HG03457 (cell line): ENCODE results near the gene AXIN2.
A peak's percentile ranks its signal among the peaks of the same experiment; 100 is the strongest.

Experiments used
- ATAC-seq: cut with Tn5 transposase; IDR thresholded peaks from one replicate; pipeline ENCODE4 v1.9.1; 2021; ENCODE audit warnings: moderate number of reproducible peaks; ENCODE audit not compliant: unreplicated experiment

The AXIN2 gene

DNA sequence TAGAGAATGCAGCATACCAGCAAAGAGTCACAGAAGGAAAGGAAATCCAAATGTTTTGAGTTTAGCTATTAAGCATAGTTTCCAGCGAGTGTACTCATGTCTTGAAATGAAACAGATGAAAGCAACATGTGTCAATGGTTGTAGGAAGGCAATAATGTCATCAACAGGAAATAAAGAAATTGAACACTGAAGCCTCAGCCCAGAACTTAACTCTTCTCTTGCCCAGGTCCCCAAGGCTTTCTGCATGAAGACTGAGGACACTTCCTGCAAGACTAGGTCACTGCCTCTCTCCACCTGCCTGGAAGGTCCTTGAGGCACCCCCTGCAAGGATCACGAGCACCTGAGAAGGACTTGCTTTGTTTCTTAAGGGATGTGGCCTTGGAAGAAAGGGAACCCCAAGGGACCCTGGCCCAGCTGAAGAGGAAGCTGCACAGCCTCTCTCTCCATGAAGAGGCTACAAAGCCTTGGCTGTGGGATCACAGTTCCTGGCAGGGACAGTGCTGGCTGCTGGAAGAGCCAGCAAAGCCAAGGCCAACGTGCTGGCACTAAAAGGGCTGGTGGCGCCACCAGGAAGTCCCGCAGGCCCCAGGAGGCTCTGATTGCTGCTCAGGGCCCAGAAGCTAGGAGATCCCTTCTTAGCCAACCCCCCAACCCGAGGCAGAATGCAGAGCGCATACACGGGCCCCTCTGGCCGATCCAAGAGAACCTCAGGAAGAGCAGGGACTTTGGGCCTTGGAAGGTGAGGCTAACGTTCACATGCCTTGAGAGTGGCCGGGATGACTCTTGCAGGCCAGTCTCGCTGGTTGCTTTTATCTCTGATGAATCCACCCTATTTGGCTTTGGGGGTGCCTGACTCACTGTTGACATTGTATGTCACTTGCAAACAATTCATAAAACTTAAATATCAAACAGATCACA is 23.4 kb upstream of the AXIN2 start:
- ATAC-seq: no peak

DNA sequence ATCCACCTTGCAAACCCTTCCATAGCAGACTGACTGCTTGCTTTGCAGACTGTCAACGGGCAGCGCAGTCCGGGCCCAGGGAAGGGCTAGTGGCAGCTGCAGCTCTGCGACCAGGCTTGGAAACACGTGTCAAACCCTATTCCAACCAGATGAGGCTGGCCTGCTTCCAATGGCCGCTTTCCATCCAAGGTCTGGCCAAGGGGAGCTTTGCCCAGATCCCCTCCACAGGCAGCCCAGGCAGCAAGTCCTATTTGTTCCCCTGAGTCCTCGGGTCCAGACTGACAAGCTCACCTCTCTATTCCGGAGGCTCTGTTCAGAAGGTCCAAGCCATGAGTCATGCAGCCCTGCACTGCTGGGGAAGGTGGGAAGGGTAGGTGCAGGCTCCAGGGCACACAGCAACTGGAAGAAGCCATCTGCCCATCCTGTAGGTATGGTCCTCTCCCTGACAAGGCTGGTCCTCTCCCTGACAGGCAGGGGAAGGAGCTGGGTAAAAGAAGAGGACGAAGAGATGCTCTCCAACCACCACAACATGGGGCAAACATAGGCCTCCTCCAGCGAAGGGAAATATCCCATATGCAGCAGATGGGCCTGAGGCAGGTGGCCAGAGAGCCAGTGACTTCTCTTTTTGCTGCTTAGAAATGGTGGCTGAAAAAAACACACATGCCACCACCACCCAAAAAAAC is 22.6 kb upstream of the AXIN2 start:
- no peak for ATAC-seq

DNA sequence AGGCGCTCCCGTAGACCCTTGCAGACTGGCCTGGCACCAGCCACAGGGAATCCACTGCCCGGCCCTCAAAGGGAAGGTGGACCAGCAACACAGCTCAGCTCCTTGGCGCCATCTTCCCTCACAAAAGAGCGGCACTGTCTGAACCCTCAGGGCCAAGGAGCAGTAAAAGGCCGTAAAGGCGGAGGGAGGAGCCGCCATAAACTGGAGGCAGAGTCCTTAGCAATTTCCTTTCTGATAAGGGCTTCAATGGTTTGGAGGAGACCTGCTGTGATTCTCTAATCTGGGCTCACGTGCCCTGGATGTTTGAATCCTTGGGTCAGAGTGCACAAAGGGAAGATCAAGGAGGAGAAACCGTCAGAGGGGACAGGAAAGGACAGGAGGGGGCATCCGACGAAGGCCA is 15.5 kb upstream of the AXIN2 start:
- ATAC-seq: no peak

GRCh38 chr17:65573282-65573602 is 11.8 kb upstream of the AXIN2 start:
- no peak for ATAC-seq

DNA sequence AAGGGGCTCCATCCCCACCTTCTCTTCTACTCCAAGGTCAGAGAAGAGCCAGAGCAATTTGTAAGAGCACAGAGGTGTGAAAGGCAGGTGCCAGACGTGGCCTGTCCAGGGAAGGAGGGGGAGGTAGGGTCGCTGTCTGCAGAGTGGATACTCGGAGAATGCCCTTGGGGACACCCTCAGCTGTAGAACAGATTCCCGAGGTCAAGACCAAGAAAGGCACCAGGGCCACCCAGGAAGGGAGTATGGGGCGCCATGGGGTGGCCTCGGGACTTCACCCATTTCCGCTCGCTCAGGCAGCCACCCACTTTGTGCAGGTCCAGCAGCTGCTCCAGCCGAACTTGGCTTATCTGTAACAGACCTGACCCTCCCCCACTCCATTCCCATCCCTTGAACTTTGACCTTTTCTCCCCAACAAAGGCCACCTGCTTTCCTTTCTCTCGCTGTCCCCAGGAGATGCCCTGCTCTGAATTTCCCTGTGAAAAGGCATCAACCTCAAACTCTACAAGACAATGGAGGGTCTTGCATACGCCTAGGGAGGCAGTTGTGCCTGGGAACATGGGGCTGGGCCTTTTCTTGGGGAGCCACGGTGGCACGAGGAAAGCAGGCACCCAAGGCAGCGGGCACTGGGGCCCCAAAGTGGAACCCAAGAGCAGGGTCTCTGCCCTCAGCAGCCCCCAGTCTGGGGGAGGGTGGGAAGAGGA is 11.3 kb upstream of the AXIN2 start:
- ATAC-seq: no peak

GRCh38 chr17:65572186-65572580 is 10.7 kb upstream of the AXIN2 start:
- ATAC-seq: no peak

- no peak for ATAC-seq
Observed at GRCh38 chr17:65568918-65569317, 7.5 kb upstream of the AXIN2 start.

GRCh38 chr17:65567566-65567965 is 6.1 kb upstream of the AXIN2 start:
- no peak for ATAC-seq

- ATAC-seq: no peak
Observed at GRCh38 chr17:65565559-65565958, 4.1 kb upstream of the AXIN2 start.

DNA sequence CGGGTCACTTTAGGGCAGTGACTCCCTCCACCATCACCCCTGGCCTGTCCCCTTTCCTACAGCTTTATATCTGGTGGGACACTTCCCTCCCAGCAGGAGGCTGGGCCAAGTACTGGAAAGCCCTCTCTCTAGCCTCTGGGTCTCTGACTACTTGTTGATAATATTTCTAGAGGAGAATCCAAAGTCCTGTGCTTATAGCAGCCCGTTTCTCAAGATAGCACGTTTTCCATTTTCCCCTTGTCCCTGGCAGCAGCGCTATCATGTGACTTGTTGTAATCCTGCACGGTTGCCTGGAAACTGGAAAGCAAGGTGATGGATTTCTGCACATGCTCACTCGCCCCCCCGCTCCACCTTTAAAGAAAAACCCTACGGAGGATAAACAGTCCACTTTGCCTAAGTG is 3.3 kb upstream of the AXIN2 start:
- ATAC-seq: no peak

- ATAC-seq: no peak
Observed at GRCh38 chr17:65562206-65562531, 721 bp upstream of the AXIN2 start.

- ATAC-seq: peak; percentile 21
Observed at GRCh38 chr17:65560628-65561451, 608 bp downstream of the AXIN2 start.

DNA sequence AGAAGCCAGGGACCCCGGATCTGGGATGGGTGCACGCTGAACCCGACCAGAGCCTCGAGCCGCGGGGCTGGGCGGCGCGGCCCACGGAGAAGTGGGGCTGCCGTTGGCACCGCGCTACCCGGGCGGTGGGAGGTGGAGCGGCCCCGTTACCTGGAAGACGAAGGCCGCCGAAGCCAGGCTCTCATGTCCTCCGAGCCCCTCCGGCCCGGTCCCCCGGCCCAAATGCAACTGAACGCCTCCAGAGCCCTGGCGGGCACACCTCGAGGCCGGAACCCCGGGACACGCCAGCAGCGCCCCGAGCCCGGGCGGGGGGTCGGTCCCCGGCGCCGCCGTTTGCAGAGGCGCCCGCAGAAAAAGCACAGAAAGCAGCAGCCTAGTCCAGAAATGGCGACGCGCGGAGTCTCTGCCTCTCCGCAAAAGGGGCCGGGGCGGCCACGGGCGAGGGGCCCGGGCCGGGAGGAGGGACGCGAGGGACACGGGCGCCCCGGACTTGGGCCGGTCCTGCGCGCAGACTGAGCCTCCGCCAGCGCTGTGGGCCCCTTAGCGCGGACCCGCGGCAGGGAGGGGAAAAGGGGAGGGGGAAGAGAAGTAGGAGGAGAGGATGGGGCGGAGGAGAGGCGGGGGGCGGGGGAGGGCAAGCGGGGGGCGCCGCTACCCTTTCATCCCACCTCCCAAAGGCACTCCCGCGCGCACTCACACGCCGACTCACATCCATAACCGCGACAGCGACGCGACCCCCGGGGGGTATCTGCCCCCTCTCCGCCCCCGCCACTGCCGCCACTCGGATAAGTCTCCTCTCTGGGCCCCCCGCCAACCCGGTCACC is 1.4 kb downstream of the AXIN2 start:
- no peak for ATAC-seq

DNA sequence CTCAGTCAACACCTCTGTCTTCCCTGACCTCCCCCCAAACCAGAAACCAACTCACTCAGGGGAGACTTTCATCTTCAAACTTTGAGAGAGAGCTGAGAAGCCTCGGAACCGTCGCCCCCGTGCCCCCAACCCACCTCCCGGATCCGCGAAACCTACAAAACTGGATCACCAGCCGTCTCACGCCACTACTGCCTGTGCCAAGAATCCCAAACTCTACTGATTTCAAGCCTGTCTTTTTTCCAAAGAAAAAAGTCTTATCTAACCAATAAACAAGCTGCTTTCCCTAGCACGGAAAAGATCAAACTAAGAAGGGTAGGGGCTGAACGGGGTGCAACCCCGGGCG is 2.0 kb downstream of the AXIN2 start:
- no peak for ATAC-seq

DNA sequence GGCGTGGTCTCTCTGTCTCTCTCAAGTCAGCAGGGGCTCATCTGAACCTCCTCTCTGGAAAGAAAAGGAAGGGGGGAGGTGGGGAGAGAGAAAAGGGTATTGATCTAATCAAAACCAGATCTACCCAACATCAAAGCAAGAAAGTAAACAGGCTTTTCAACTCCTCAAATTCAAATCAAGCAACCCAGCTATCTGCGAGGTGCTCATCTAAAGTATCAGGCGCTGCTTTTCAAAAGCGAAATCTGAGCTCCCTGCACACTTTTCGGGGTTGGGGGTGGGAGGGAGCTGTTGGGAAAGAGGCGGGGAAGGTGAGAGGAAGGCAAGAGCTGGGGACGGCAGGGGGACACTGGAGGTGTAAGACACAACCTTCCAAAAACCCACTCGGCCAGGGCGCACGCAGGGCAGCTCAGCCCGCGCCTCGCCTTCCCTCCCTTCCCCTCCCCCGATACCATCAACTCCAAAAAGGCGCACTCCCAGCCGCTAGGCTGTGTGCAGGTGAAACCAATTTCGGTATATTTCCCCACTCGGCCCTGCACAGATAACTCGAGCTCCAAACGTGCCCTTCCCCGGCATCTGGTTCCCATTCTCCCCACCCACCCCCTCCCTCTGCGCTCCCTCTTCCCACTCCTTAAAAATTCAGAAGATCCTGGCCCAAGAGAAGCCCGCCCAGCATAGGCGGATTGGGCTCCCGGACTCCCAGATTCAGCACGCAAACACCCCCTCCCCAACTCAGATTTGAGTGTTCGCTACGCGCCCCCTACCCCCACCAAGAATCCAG is 2.6 kb downstream of the AXIN2 start:
- ATAC-seq: no peak

- no peak for ATAC-seq
Observed at GRCh38 chr17:65558311-65558682, 3.2 kb downstream of the AXIN2 start.

GRCh38 chr17:65557349-65558310 is 3.8 kb downstream of the AXIN2 start:
- ATAC-seq: no peak

- no peak for ATAC-seq
Observed at GRCh38 chr17:65556910-65557348, 4.5 kb downstream of the AXIN2 start.
